ENCODE measurements around the gene KRTAP5-5. TPM values are rescaled to one million over a fixed set of nuclear protein-coding genes. Genes with fewer than 3 reads are reported as not detected.

KRTAP5-5 gene
- total and polyA plus RNA-seq, 2 of the 13 experiments (the other 11 are each of a cell fraction or from before 2014, with no cell fraction given) = not detected

GRCh38 chr11:1592628-1593027 lies 36.9 kb upstream of the KRTAP5-5 start:
- Histone ChIP-seq H2AFZ (ENCODE audit: low read length) (no peak overlapping the region), H3K79me2 (ENCODE audit: insufficient read depth, low read length) (no peaks in the 10 kb centered on the region), H4K20me1 (ENCODE audit: insufficient read depth, low read length) (no peaks in the 10 kb centered on the region), H3K9ac (ENCODE audit: insufficient read depth, low read depth, low read length) (no peak overlapping the region), H3K36me3 (replicated peaks in 1 of 2; ENCODE audit: control insufficient read depth in 1 of 2, insufficient read depth in 2 of 2, low read length in 2 of 2) (no peaks in the 10 kb centered on the region), H3K9me3 (ENCODE audit: low read length) (no peaks in the 10 kb centered on the region), H3K4me3 (replicated peaks in 1 of 3; ENCODE audit: insufficient read depth in 1 of 3, low read depth in 2 of 3, low read length in 3 of 3) (no peak overlapping the region), H3K27me3 (ENCODE audit: control insufficient read depth in 1 of 2, insufficient read depth in 2 of 2, low read length in 2 of 2) (peaks cover 0 to 23% of the 10 kb centered on the region in 2 experiments; a peak in 3 of 5 replicates), H3K27ac (ENCODE audit: extremely low read length, insufficient read depth, low read length) (no peak overlapping the region), H3K4me1 (ENCODE audit: insufficient read depth, low read length) (peaks cover 19% of the 10 kb centered on the region; the same call in 1 of the 2 replicates), H3K4me2 (ENCODE audit: low read depth, low read length) (no peak overlapping the region)
- no peak for ATAC-seq
- no TSS peak for BruUV-seq (replicated peaks)
- DNase-seq (ENCODE audit: low spot score) = no peak
- in situ Hi-C loops (cut with HindIII; ENCODE audit: extremely low pct_ligation_motif_present, low pct_unique_long_range_greater_than_20kb) = no loop called here
- no peak for TF ChIP-seq ATF4 (CRISPR knock-in tag; IDR thresholded peaks at IDR 0.05)
- TF ChIP-seq THAP7 (CRISPR knock-in tag; IDR thresholded peaks at IDR 0.05) = no peak
- TF ChIP-seq ZBTB25 (CRISPR knock-in tag; IDR thresholded peaks at IDR 0.05) = no peak
- no peak for TF ChIP-seq ZNF800 (CRISPR knock-in tag; IDR thresholded peaks at IDR 0.05)
- TF ChIP-seq KDM2A (CRISPR knock-in tag; IDR thresholded peaks at IDR 0.05; ENCODE audit: borderline replicate concordance, low read depth) = no peak
- no peak for TF ChIP-seq UBTF (CRISPR knock-in tag; IDR thresholded peaks at IDR 0.05)
- no peak for TF ChIP-seq TCF7 (IDR thresholded peaks at IDR 0.05; ENCODE audit: low read depth)
- no peak for TF ChIP-seq TBX2 (CRISPR knock-in tag; IDR thresholded peaks at IDR 0.05; ENCODE audit: borderline replicate concordance)
- no peak for TF ChIP-seq ZNF841 (CRISPR knock-in tag; IDR thresholded peaks at IDR 0.05; ENCODE audit: borderline replicate concordance)
- CTCF ChIA-PET (ENCODE audit: low intra/inter-chr PET ratio, low total read pairs) = no interaction called here
- 31% methylated on average over 9 of the region's 9 CpGs for WGBS (ENCODE audit: low lambda C conversion rate)
- FAIRE-seq = no peak
- intact Hi-C loops (cut with micrococcal nuclease; ENCODE audit: unreplicated experiment) = no loop called here
- POLR2A ChIA-PET = no interaction called here
